HEK293T (cell line): ENCODE data around the gene CREB5.

Experiments
- ARNT ChIP-seq: fragments of 450-650 bp; IDR thresholded peaks from 2 replicates; pipeline ENCODE4 v1.6.1; 2017; ENCODE audit warnings: mild to moderate bottlenecking
- BHLHE40 ChIP-seq: fragments of 450-650 bp; IDR thresholded peaks from 2 replicates; pipeline ENCODE4 v1.6.1; 2016; ENCODE audit warnings: mild to moderate bottlenecking, moderate library complexity, borderline replicate concordance
- CTBP1 ChIP-seq: fragments of 450-650 bp; IDR thresholded peaks from 2 replicates; pipeline ENCODE4 v1.6.1; 2016; ENCODE audit warnings: borderline replicate concordance
- FOXA1 ChIP-seq: fragments of 450-650 bp; IDR thresholded peaks from 2 replicates; pipeline ENCODE4 v1.6.1; 2016; ENCODE audit warnings: mild to moderate bottlenecking
- FOXK2 ChIP-seq: fragments of 450-650 bp; IDR thresholded peaks from 2 replicates; pipeline ENCODE4 v1.6.1; 2016; ENCODE audit warnings: mild to moderate bottlenecking
- LEF1 ChIP-seq: fragments of 450-650 bp; IDR thresholded peaks from 2 replicates; pipeline ENCODE4 v1.6.1; 2017; ENCODE audit warnings: mild to moderate bottlenecking, borderline replicate concordance
- NFRKB ChIP-seq: fragments of 450-650 bp; IDR thresholded peaks from 2 replicates; pipeline ENCODE4 v1.6.1; 2016; ENCODE audit warnings: mild to moderate bottlenecking, moderate library complexity
- SP1 ChIP-seq: fragments of 450-650 bp; IDR thresholded peaks from 2 replicates; pipeline ENCODE4 v1.6.1; 2017
- SUZ12 ChIP-seq: fragments of 450-650 bp; IDR thresholded peaks from 2 replicates; pipeline ENCODE4 v1.6.1; 2016; ENCODE audit warnings: mild to moderate bottlenecking
- TARDBP ChIP-seq: fragments of 450-650 bp; IDR thresholded peaks from 2 replicates; pipeline ENCODE4 v1.6.1; 2016

GRCh38 chr7:28711114-28711513, 298.8 kb downstream of the CREB5 start:
- TF ChIP-seq SP1, result no peak
- no peak for TF ChIP-seq TARDBP
- TF ChIP-seq CTBP1, result no peak
- TF ChIP-seq BHLHE40, result no peak
- no peak for TF ChIP-seq FOXA1
- no peak for TF ChIP-seq LEF1
- no peak for TF ChIP-seq NFRKB
- no peak for TF ChIP-seq SUZ12
- TF ChIP-seq ARNT, result no peak
- no peak for TF ChIP-seq FOXK2
